ENCODE results near the gene RPL7L1.

RPL7L1 gene

DNA sequence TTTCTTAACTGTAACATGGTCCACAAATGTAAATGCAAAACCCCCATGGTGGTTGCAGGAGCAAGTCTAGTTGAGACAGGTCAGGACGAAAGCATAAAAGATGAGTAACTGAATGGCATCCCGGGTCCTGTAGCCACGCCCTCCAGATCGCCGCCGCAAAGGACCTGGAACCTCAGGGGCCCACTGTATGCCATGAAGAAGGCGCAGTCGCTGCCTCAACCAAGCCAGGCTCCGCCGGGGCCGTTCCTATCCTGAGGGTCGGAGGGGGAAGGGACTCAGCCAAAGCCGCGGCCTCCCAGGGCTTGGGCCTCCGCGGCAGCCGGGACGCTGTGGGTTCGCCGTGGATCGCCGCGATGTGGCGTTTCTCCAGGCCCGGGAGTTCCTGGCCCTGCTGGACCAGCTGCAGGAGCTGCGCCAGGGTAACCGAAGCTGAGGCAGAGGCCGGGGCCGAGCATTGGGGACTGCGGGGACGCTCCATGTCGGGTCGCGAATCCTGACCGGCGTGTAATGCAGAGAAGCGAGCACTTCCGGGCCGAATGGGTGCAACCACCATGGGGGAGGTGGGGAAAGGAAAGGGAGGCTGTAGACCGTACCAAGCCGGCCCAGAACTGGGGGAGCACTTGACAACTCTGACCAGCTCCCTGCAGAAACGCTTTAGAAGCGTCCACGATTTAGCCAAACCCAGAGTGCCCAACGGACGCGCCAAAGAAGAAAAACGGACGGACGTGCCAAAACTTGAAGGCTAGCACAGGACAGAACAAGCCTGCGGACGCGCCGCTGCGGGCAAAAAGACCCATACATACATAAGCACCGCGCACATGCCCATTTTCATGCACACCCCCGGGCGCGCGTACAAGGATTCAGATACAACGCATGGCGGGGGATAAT lies 11.1 kb downstream of the RPL7L1 start (continued):
- TF ChIP-seq ZNF530 (tag by site-specific recombination; IDR thresholded peaks at IDR 0.05; ENCODE audit: low read depth) (no peak), SP7 (tag by site-specific recombination; IDR thresholded peaks at IDR 0.05) (peak; percentile 85), BCL11B (tag by site-specific recombination; IDR thresholded peaks at IDR 0.05; ENCODE audit: low read depth) (peak; percentile 80), ZNF621 (tag by site-specific recombination; IDR thresholded peaks at IDR 0.05) (no peak), TRIM28 (IDR thresholded peaks at IDR 0.05; ENCODE audit: borderline replicate concordance, low read length) (peak; percentile 77; the same call in 1 of the 2 replicates), ZNF837 (tag by site-specific recombination; IDR thresholded peaks at IDR 0.05) (0 out of 2 replicates have a peak, but pooled peaks have one; percentile 29), ZNF785 (tag by site-specific recombination; IDR thresholded peaks at IDR 0.05) (no peak; the same call in 1 of the 2 replicates), ZNF221 (tag by site-specific recombination; IDR thresholded peaks at IDR 0.05; ENCODE audit: borderline replicate concordance) (peak; percentile 10; the same call in 1 of the 2 replicates), ZNF747 (tag by site-specific recombination; IDR thresholded peaks at IDR 0.05) (no peak), OVOL3 (tag by site-specific recombination; IDR thresholded peaks at IDR 0.05) (peak; percentile 92), INSM2 (tag by site-specific recombination; IDR thresholded peaks at IDR 0.05) (peak; percentile 79), WT1 (tag by site-specific recombination; IDR thresholded peaks at IDR 0.05) (peak; percentile 83), ZNF114 (tag by site-specific recombination; IDR thresholded peaks at IDR 0.05) (no peak), HOXC10 (CRISPR knock-in tag; IDR thresholded peaks at IDR 0.05) (peak; percentile 86; the same call in 1 of the 2 replicates), ZFHX2 (tag by site-specific recombination; conservative IDR thresholded peaks at IDR 0.05) (no peak), ZBTB48 (tag by site-specific recombination; IDR thresholded peaks at IDR 0.05) (peak; percentile 87), ZNF660 (tag by site-specific recombination; IDR thresholded peaks at IDR 0.05) (peak; percentile 57; the same call in 1 of the 2 replicates), ZNF549 (tag by site-specific recombination; IDR thresholded peaks at IDR 0.05) (no peak), ZNF677 (tag by site-specific recombination; IDR thresholded peaks at IDR 0.05) (no peak), ZNF121 (tag by site-specific recombination; IDR thresholded peaks at IDR 0.05) (0 out of 2 replicates have a peak, but pooled peaks have one; percentile 55), ZNF157 (tag by site-specific recombination; IDR thresholded peaks at IDR 0.05) (no peak), MYNN (tag by site-specific recombination; IDR thresholded peaks at IDR 0.05; ENCODE audit: borderline replicate concordance) (peak; percentile 57; the same call in 1 of the 2 replicates), ZNF239 (tag by site-specific recombination; IDR thresholded peaks at IDR 0.05) (peak; percentile 71; the same call in 1 of the 2 replicates), ZNF792 (tag by site-specific recombination; IDR thresholded peaks at IDR 0.05) (peak; percentile 95), RBAK (tag by site-specific recombination; IDR thresholded peaks at IDR 0.05) (no peak), ZSCAN30 (tag by site-specific recombination; IDR thresholded peaks at IDR 0.05) (peak; percentile 97), ZBTB6 (tag by site-specific recombination; IDR thresholded peaks at IDR 0.05) (peak; percentile 90), ZNF560 (tag by site-specific recombination; IDR thresholded peaks at IDR 0.05; ENCODE audit: borderline replicate concordance) (no peak), SCRT1 (tag by site-specific recombination; IDR thresholded peaks at IDR 0.05; ENCODE audit: borderline replicate concordance) (no peak), ZBTB1 (tag by site-specific recombination; IDR thresholded peaks at IDR 0.05) (no peak)
- TF ChIP-seq, protein P1, sequence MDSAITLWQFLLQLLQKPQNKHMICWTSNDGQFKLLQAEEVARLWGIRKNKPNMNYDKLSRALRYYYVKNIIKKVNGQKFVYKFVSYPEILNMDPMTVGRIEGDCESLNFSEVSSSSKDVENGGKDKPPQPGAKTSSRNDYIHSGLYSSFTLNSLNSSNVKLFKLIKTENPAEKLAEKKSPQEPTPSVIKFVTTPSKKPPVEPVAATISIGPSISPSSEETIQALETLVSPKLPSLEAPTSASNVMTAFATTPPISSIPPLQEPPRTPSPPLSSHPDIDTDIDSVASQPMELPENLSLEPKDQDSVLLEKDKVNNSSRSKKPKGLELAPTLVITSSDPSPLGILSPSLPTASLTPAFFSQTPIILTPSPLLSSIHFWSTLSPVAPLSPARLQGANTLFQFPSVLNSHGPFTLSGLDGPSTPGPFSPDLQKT (IDR thresholded peaks at IDR 0.05; ENCODE audit: borderline replicate concordance, low read depth, low read length), result no peak
- TF ChIP-seq, protein P2, sequence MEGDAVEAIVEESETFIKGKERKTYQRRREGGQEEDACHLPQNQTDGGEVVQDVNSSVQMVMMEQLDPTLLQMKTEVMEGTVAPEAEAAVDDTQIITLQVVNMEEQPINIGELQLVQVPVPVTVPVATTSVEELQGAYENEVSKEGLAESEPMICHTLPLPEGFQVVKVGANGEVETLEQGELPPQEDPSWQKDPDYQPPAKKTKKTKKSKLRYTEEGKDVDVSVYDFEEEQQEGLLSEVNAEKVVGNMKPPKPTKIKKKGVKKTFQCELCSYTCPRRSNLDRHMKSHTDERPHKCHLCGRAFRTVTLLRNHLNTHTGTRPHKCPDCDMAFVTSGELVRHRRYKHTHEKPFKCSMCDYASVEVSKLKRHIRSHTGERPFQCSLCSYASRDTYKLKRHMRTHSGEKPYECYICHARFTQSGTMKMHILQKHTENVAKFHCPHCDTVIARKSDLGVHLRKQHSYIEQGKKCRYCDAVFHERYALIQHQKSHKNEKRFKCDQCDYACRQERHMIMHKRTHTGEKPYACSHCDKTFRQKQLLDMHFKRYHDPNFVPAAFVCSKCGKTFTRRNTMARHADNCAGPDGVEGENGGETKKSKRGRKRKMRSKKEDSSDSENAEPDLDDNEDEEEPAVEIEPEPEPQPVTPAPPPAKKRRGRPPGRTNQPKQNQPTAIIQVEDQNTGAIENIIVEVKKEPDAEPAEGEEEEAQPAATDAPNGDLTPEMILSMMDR (tag by site-specific recombination; IDR thresholded peaks at IDR 0.05), result peak; percentile 51; the same call in 1 of the 2 replicates
- TF ChIP-seq, protein P3, sequence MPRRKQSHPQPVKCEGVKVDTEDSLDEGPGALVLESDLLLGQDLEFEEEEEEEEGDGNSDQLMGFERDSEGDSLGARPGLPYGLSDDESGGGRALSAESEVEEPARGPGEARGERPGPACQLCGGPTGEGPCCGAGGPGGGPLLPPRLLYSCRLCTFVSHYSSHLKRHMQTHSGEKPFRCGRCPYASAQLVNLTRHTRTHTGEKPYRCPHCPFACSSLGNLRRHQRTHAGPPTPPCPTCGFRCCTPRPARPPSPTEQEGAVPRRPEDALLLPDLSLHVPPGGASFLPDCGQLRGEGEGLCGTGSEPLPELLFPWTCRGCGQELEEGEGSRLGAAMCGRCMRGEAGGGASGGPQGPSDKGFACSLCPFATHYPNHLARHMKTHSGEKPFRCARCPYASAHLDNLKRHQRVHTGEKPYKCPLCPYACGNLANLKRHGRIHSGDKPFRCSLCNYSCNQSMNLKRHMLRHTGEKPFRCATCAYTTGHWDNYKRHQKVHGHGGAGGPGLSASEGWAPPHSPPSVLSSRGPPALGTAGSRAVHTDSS (tag by site-specific recombination; IDR thresholded peaks at IDR 0.05), result peak; percentile 33; the same call in 1 of the 2 replicates
